ENCODE data around the gene CNTN4. TPM values are rescaled to one million over a fixed set of nuclear protein-coding genes. Genes with fewer than 3 reads are reported as not detected.

CNTN4 gene
- total RNA-seq, 3 donors from 2014 or later: 6.6 to 16.7 (median 16.7) TPM

GRCh38 chr3:2477620-2478019 is 379.0 kb downstream of the CNTN4 start:
- H3K9me3 ChIP-seq: no peaks in the 10 kb centered on the region
- H3K27ac ChIP-seq: no peak overlapping the region
- TF ChIP-seq CTCF (IDR thresholded peaks at IDR 0.05) (no peak), POLR2A (IDR thresholded peaks at IDR 0.05) (no peak), POLR2AphosphoS5 (IDR thresholded peaks at IDR 0.05) (no peak)
- no peaks in the 10 kb centered on the region for H3K27me3 ChIP-seq
- no peaks in the 10 kb centered on the region for H3K36me3 ChIP-seq
- intact Hi-C loops (cut with DNase I; ENCODE audit: low total_unique reads): no loop called here
- no peaks in the 10 kb centered on the region for H3K4me1 ChIP-seq
- no peak for DNase-seq (ENCODE audit: low spot score in 2 of 2)
- H3K4me3 ChIP-seq: no peak overlapping the region

GRCh38 chr3:2484162-2485026 is 385.7 kb downstream of the CNTN4 start:
- Histone ChIP-seq H3K4me3 (no peak overlapping the region), H3K9me3 (peaks cover 0 to 6% of the 10 kb centered on the region in 2 donors), H3K27ac (no peak overlapping the region), H3K36me3 (no peaks in the 10 kb centered on the region), H3K27me3 (no peaks in the 10 kb centered on the region), H3K4me1 (no peaks in the 10 kb centered on the region)
- no peak for DNase-seq (ENCODE audit: low spot score in 2 of 2)
- intact Hi-C loops (cut with DNase I; ENCODE audit: low total_unique reads): no loop called here
- TF ChIP-seq CTCF (IDR thresholded peaks at IDR 0.05): no peak
- TF ChIP-seq POLR2AphosphoS5 (IDR thresholded peaks at IDR 0.05): no peak
- no peak for TF ChIP-seq POLR2A (IDR thresholded peaks at IDR 0.05)

- H3K27ac ChIP-seq: no peak overlapping the region
- H3K27me3 ChIP-seq: no peaks in the 10 kb centered on the region
- no peaks in the 10 kb centered on the region for H3K36me3 ChIP-seq
- no peak for DNase-seq (ENCODE audit: low spot score in 2 of 2)
- TF ChIP-seq CTCF (IDR thresholded peaks at IDR 0.05): no peak
- intact Hi-C loops (cut with DNase I; ENCODE audit: low total_unique reads): no loop called here
- H3K9me3 ChIP-seq: peaks cover 0 to 6% of the 10 kb centered on the region in 2 donors
- H3K4me3 ChIP-seq: no peak overlapping the region
- H3K4me1 ChIP-seq: no peaks in the 10 kb centered on the region
Observed at GRCh38 chr3:2485027-2485375, 386.3 kb downstream of the CNTN4 start.

GRCh38 chr3:2495746-2496145 is 397.1 kb downstream of the CNTN4 start:
- no peaks in the 10 kb centered on the region for H3K27me3 ChIP-seq
- no peak for TF ChIP-seq POLR2A (IDR thresholded peaks at IDR 0.05)
- TF ChIP-seq CTCF (IDR thresholded peaks at IDR 0.05): no peak
- TF ChIP-seq POLR2AphosphoS5 (IDR thresholded peaks at IDR 0.05): no peak
- no peaks in the 10 kb centered on the region for H3K9me3 ChIP-seq
- no peak for DNase-seq (ENCODE audit: low spot score in 2 of 2)
- H3K4me3 ChIP-seq: no peak overlapping the region
- H3K4me1 ChIP-seq: no peaks in the 10 kb centered on the region
- H3K36me3 ChIP-seq: no peaks in the 10 kb centered on the region
- intact Hi-C loops (cut with DNase I; ENCODE audit: low total_unique reads): no loop called here
- no peak overlapping the region for H3K27ac ChIP-seq

GRCh38 chr3:2504912-2505311 is 406.2 kb downstream of the CNTN4 start:
- intact Hi-C loops (cut with DNase I; ENCODE audit: low total_unique reads): no loop called here
- Histone ChIP-seq H3K27me3 (no peaks in the 10 kb centered on the region), H3K9me3 (no peaks in the 10 kb centered on the region), H3K27ac (no peak overlapping the region), H3K36me3 (no peaks in the 10 kb centered on the region), H3K4me3 (no peak overlapping the region), H3K4me1 (no peaks in the 10 kb centered on the region)
- TF ChIP-seq POLR2AphosphoS5 (IDR thresholded peaks at IDR 0.05): no peak
- TF ChIP-seq CTCF (IDR thresholded peaks at IDR 0.05): no peak
- TF ChIP-seq POLR2A (IDR thresholded peaks at IDR 0.05): no peak
- no peak for DNase-seq (ENCODE audit: low spot score in 2 of 2)

All from breast epithelium (tissue), 4 donors.